ENCODE measurements around the gene SHROOM3.

DNA sequence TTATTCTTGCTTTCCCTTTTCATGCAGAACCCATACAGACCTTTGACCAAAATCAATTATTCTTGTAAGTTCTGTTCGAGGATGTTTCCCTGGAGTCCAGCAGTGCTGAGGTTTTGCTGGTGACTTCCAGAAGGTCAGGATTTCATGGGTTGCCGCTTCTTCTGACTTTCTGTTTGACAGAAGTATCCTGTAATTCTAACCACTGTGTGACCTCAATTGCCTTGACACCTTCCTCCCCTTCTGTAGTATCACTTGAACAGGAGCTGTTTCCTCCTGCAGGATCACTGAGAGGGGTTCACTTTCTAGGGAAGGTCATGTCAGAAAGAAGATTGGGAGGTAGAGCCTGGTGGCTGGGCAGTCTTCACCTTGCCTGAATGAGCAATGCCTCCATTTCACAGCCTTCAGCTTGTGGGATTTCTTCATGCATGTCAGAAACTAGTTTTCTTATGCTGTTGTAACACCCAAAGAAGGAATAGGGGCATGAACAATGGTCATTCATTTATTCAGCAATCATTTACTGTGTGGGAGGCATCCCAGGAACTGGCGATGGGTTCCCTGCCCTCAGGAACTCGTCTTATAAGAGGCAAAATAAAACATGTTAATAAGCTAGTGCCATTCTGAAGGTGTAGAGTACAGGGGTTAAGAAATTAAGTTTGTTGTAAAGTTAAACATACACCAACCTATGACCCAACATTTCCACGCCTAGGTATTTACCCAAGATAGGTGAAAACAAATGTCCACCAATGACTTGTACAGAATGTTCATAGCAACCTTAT, 257.0 kb downstream of the SHROOM3 start:
- no peak for TF ChIP-seq CTCF (conservative IDR thresholded peaks at IDR 0.05 in 1 of 2, IDR thresholded peaks at IDR 0.05 in 1 of 2; ENCODE audit: extremely low read depth in 1 of 2, insufficient read depth in 1 of 2, low read depth in 1 of 2, low read length in 2 of 2)
- TF ChIP-seq EZH2 (IDR thresholded peaks at IDR 0.05; ENCODE audit: borderline replicate concordance, low read length), result no peak

Measured in mammary epithelial cell (primary cell).